Hematopoietic multipotent progenitor cell treated with erythropoietin and hydrocortisone succinate and interleukin-3 and kit ligand, for 4 days (in vitro differentiated cells): ENCODE results near the gene PARD6G.
A peak's percentile ranks its signal among the peaks of the same experiment; 100 is the strongest.

Experiments
- DNase-seq: peaks from one replicate; pipeline ENCODE4 v3.0.0-alpha.2; 2015

Gene PARD6G

GRCh38 chr18:80168346-80168745, 79.0 kb downstream of the PARD6G start:
- no peak for DNase-seq

GRCh38 chr18:80167931-80168330, 79.4 kb downstream of the PARD6G start:
- DNase-seq: no peak

DNA sequence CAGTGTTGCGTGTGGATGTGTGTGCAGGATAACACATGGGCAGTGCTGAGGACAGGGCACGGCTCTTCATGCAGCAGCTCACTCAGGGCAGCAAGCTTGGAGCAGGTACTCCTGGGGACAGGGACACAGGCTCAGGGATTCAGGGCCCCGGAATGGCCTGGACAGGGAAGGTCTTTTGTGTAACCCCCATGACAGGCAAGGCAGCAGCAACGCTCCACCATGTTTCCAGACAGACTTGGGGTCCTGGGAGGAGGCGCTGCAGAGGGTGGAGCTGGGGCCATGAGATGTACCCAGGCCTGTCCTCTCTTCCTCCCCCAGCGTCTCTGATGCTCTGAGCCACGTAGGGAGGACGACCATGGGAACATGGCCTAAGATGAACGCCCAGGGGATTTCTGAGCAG, 80.0 kb downstream of the PARD6G start:
- no peak for DNase-seq

- no peak for DNase-seq
Observed at GRCh38 chr18:80166725-80167124, 80.6 kb downstream of the PARD6G start.

GRCh38 chr18:80166240-80166639, 81.1 kb downstream of the PARD6G start:
- DNase-seq: no peak

DNA sequence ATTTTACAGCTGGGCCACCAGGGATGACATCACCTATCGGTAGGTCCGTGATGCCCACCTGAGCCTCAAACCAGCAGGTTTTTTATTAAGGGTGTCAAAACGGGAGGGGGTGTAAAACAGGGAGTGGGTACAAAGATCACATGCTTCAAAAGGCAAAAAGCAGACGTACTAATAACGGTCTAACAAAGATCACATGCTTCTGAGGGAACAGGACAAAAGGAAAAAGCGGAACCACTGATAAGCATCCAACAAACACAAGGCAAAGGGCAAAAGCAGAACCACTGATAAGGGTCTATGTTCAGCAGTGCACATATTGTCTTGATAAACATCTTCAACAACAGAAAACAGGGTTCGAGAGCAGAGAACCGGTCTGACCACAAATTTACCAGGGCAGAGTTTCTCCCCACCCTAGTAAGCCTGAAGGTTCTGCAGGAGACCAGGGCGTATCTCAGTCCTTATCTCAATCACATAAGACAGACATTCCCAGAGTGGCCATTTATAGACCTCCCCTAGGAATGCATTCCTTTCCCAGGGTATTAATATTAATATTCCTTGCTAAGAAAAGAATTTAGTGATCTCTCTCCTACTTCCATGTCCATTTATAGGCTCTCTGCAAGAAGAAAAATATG, 82.5 kb downstream of the PARD6G start:
- DNase-seq: peak; percentile 53

GRCh38 chr18:80163183-80163582, 84.1 kb downstream of the PARD6G start:
- DNase-seq: no peak

- DNase-seq: no peak
Observed at GRCh38 chr18:80161781-80162417, 85.4 kb downstream of the PARD6G start.

GRCh38 chr18:80159713-80160636, 87.3 kb downstream of the PARD6G start:
- peak; percentile 78 for DNase-seq

GRCh38 chr18:80158365-80158764, 88.9 kb downstream of the PARD6G start:
- no peak for DNase-seq

DNA sequence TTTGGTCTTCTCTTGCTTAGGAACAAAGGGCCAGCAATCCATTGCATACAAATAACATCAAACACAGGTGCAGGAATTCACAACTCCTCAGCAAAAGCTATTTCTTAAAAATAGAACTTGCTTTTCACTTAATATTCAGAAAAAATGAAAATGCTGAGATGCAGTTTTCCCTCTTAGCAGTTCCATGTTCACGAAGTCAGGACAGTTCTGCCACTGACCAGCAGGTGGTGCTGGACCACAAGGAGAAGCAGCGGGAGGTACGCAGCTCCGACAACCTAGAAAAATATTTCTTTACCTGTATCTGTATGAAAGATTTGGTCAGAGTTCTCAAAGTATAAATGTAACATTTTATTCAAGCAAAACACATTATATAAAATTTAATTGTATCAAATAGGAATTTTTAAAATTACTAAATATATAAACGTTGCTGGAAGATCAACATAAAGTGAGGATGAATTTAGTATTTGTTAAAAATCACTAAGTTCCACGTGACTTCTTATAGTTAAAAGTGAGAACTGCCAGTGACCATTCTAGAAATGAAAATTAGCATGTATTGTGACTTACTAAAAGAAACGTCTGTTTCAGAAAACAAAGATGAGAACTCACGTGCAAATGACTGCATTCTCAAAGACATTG, 89.5 kb downstream of the PARD6G start:
- DNase-seq: peak; percentile 88

DNA sequence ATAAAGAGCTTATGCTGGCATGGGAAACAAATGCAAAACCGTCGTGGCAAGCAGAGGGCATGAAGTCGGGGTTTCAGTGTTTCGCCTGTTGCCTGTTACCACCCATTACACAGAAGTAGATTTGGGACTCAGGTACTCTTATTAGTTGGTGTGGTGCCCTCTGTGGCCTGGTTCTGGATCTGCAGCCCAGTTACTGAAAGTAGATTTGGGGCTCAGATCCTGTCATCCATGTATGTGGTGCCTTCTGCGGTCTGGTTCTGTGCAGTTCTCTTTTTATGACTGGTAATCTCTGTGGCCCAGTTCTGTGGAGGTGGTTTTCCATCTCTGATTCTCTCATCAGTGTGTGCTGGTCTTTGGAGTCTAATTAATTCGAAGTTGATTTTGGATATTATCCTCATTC, 93.0 kb downstream of the PARD6G start:
- DNase-seq: peak; percentile 74

DNA sequence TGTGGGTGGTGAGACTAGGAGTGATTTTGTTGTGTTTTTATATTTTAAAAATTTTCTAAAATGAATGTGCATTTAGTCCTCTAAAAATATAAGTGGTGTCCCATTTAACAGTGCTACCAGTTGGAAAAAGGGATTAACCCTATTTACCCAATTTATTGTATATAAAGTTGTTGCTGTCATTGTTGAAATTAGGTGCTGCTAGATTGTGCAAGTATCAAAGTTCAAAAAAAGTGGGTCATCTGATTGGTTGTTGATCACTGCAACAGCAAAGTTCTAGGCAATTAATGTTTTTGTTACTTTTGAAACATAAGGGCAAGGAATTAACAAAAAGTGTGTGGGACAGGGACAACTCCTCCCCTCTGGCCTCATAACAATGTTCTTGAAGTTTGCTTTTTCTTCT, 97.6 kb downstream of the PARD6G start:
- no peak for DNase-seq

- DNase-seq: peak; percentile 71
Observed at GRCh38 chr18:80148326-80149199, 98.8 kb downstream of the PARD6G start.

DNA sequence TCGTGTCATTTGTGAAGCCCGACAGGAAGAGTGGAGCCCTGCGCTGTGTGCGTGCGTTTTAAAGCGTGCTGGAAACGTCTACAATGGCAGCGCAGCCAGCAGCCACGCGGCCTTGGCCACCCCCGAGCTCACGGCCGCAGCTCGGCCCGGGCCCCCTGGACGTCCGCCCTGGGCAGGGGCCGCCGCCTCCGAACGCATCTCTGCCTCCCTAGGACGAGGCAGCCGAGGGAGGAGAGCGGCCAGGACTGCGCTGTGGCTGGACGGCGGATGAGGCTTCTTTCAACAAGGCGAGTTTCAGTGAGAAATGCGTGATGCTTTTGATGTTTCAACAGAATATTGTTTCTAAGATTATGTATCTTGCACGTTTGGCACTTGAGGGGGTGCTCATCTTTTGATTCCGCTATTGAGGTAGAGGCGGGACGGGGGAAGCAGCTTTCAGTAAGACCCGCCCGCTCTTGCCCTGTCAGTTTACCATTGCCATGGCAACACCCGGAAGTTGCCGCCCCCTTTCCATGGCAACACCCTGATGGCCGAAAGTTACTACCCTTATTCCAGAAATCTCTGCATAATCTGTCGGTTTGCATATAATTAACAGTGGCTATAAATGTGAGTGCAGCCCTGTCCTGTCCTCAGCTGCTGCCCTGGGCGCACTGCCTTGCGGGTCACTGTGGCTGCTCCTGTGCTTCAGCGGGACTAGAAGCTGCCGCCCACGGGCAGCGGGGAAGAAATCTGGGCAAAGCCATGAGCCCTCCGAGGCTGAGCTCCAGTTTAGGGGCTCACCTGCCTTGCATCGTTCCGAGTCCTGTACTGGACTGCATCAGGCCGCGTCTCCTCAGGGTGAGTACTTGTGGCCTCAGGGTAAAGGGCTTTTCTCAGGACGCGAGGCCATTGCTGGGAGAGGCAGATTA, 99.6 kb downstream of the PARD6G start:
- DNase-seq: peak; percentile 94

GRCh38 chr18:80147037-80147417, 100.3 kb downstream of the PARD6G start:
- no peak for DNase-seq

- DNase-seq: no peak
Observed at GRCh38 chr18:80145196-80145804, 102.0 kb downstream of the PARD6G start.

GRCh38 chr18:80143881-80144280, 103.4 kb downstream of the PARD6G start:
- DNase-seq: no peak

- DNase-seq: no peak
Observed at GRCh38 chr18:80140455-80140985, 106.8 kb downstream of the PARD6G start.

- no peak for DNase-seq
Observed at GRCh38 chr18:80137976-80138375, 109.3 kb downstream of the PARD6G start.
